Lung (tissue), 12 donors: ENCODE data around the gene MS4A4E. TPM values are rescaled to one million over a fixed set of nuclear protein-coding genes. Genes with fewer than 3 reads are reported as not detected.
"Not testable (repeated sequence)": the region's sequence is repeated elsewhere in the genome, so short reads cannot be mapped to it uniquely, and the experiment has no call there.

Source experiments
- ATAC-seq: fragments of 200-7000 bp; cut with Tn5 transposase; one replicate; pipeline ENCODE4 v1.9.1; 2020; ENCODE audit warnings: moderate number of reproducible peaks; ENCODE audit not compliant: insufficient read depth, low FRiP score
- DNase-seq, 3 donors: peaks; one replicate each; pipeline ENCODE4 v3.0.0-alpha.2; 2013 to 2017
- H3K27ac ChIP-seq, 2 donors: one replicate each; pipeline ENCODE4 v1.5.1; 2013; ENCODE audit warnings: mild to moderate bottlenecking in 2 of 2, moderate library complexity in 2 of 2, control low read depth in 1 of 2, inconsistent platforms in 1 of 2, low read depth in 1 of 2, low read length in 1 of 2
- H3K27me3 ChIP-seq, 3 donors: one replicate each; pipeline ENCODE4 v1.5.1; 2013; ENCODE audit warnings: low read length in 2 of 3; ENCODE audit not compliant: control insufficient read depth in 3 of 3, insufficient read depth in 3 of 3
- H3K36me3 ChIP-seq, 4 donors: one replicate each; pipeline ENCODE4 v1.5.1; 2013; ENCODE audit warnings: low read length in 4 of 4, mild to moderate bottlenecking in 1 of 4, moderate library complexity in 1 of 4; ENCODE audit not compliant: control insufficient read depth in 4 of 4, insufficient read depth in 4 of 4
- H3K4me1 ChIP-seq, 5 donors: one replicate each; pipeline ENCODE4 v1.5.1; 2013; ENCODE audit warnings: low read length in 5 of 5, mild to moderate bottlenecking in 2 of 5, moderate library complexity in 1 of 5; ENCODE audit not compliant: control insufficient read depth in 5 of 5, insufficient read depth in 5 of 5
- H3K4me3 ChIP-seq: one replicate; pipeline ENCODE4 v1.5.1; 2013; ENCODE audit warnings: mild to moderate bottlenecking, control low read depth, moderate library complexity
- H3K9ac ChIP-seq, 2 donors: one replicate each; pipeline ENCODE4 v1.5.1; 2013; ENCODE audit warnings: low read length in 2 of 2, control low read depth in 1 of 2; ENCODE audit not compliant: insufficient read depth in 1 of 2
- H3K9me3 ChIP-seq, 4 donors: one replicate each; pipeline ENCODE4 v1.5.1; 2013; ENCODE audit warnings: low read length in 3 of 4, mild to moderate bottlenecking in 1 of 4, moderate library complexity in 1 of 4; ENCODE audit not compliant: control insufficient read depth in 4 of 4, insufficient read depth in 3 of 4
- whole genome bisulfite sequencing, 2 donors: extraction: QIAGEN DNeasy Blood & Tissue Kit; methylation state at CpG; one replicate each; pipeline ENCODE4 v1.1.7; 2013; 5-methylcytosine and 5-hydroxymethylcytosine counted together
- polyA plus RNA-seq, 2 donors: library from polyadenylated mRNA; stranded (reverse); fragments of 200-250 nt; gene quantifications; one replicate each; pipeline ENCODE4 v1.2.1, GENCODE V29; 2013
- total RNA-seq, 2 donors: library from RNA; depleted of rRNA in 1 of 2; stranded (reverse); fragments of >200 nt in 1 of 2; gene quantifications; one replicate each; pipeline ENCODE4 v1.2.1, GENCODE V29; 2014 to 2021
- TF ChIP-seq, protein P1 (sequence below): IDR thresholded peaks from 2 replicates; pipeline ENCODE4 v1.5.1; 2012; ENCODE audit warnings: mild to moderate bottlenecking; ENCODE audit errors: control extremely low read depth, extremely low read depth
- donor health status: control.
- donor health status: control.
- donor health status: Bipolar disorder and iron deficiency.
- donor health status: healthy.
- donor health status: DM: yes; HTN: yes; CAD: no.

MS4A4E gene
- total and polyA plus RNA-seq, 4 donors = 0.33 to 3.9 (median 1.3) TPM

DNA sequence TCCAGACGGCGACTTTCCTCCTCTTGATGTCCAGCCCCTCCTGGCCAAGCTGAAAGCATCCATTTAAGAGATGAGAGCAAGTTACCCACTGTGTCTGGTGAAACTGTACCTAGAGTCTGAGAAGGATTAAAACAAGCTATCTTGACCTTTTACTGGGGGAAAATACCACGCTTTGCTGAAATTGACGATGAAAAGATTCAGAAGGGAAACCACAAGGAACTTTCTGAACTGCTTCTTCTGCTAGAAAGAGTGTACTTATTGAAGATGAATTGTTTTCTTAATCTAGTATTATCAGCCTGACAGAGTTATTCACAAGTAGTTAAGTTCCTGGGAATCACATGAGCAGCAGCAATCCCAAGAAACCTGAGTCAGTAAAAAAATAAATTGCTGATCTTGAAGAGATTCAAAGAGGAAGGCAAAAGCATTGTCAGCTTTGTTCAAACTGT is 47.0 kb downstream of the MS4A4E start:
- H3K4me1 ChIP-seq = no peaks in the 10 kb centered on the region
- H3K36me3 ChIP-seq = no peaks in the 10 kb centered on the region
- TF ChIP-seq, protein P1, sequence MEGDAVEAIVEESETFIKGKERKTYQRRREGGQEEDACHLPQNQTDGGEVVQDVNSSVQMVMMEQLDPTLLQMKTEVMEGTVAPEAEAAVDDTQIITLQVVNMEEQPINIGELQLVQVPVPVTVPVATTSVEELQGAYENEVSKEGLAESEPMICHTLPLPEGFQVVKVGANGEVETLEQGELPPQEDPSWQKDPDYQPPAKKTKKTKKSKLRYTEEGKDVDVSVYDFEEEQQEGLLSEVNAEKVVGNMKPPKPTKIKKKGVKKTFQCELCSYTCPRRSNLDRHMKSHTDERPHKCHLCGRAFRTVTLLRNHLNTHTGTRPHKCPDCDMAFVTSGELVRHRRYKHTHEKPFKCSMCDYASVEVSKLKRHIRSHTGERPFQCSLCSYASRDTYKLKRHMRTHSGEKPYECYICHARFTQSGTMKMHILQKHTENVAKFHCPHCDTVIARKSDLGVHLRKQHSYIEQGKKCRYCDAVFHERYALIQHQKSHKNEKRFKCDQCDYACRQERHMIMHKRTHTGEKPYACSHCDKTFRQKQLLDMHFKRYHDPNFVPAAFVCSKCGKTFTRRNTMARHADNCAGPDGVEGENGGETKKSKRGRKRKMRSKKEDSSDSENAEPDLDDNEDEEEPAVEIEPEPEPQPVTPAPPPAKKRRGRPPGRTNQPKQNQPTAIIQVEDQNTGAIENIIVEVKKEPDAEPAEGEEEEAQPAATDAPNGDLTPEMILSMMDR = no peak
- ATAC-seq = no peak
- no peak overlapping the region for H3K4me3 ChIP-seq
- H3K9ac ChIP-seq = no peak overlapping the region
- DNase-seq = no peak
- 66 to 68% methylated on average over 4 of the region's 4 CpGs for WGBS, 2 donors
- no peaks in the 10 kb centered on the region for H3K27me3 ChIP-seq
- H3K9me3 ChIP-seq = no peaks in the 10 kb centered on the region
- H3K27ac ChIP-seq = no peak overlapping the region

- H3K4me3 ChIP-seq = no peak overlapping the region
- H3K27me3 ChIP-seq = no peaks in the 10 kb centered on the region
- no peak for DNase-seq
- peaks cover 0 to 3% (median 0%) of the 10 kb centered on the region in 4 donors for H3K9me3 ChIP-seq
- no peak for ATAC-seq
- 57 to 66% methylated on average over 3 of the region's 3 CpGs for WGBS, 2 donors
- TF ChIP-seq, protein P1 = no peak
- no peak overlapping the region for H3K27ac ChIP-seq
- no peak overlapping the region for H3K9ac ChIP-seq
- H3K4me1 ChIP-seq = no peaks in the 10 kb centered on the region
- no peaks in the 10 kb centered on the region for H3K36me3 ChIP-seq
Observed at GRCh38 chr11:60194511-60194910, 48.4 kb downstream of the MS4A4E start.

GRCh38 chr11:60193687-60194433 is 49.1 kb downstream of the MS4A4E start:
- peak in 1 of 3 donors; percentile 9 for DNase-seq
- H3K4me3 ChIP-seq = no peak overlapping the region
- 6 to 16% methylated on average over 1 of the region's 1 CpG for WGBS, 2 donors
- TF ChIP-seq, protein P1 = peak; percentile 57
- H3K9ac ChIP-seq = no peak overlapping the region
- no peaks in the 10 kb centered on the region for H3K4me1 ChIP-seq
- no peaks in the 10 kb centered on the region for H3K27me3 ChIP-seq
- H3K27ac ChIP-seq = no peak overlapping the region
- ATAC-seq = peak; percentile 77
- peaks cover 0 to 3% (median 0%) of the 10 kb centered on the region in 4 donors for H3K9me3 ChIP-seq
- H3K36me3 ChIP-seq = no peaks in the 10 kb centered on the region

DNA sequence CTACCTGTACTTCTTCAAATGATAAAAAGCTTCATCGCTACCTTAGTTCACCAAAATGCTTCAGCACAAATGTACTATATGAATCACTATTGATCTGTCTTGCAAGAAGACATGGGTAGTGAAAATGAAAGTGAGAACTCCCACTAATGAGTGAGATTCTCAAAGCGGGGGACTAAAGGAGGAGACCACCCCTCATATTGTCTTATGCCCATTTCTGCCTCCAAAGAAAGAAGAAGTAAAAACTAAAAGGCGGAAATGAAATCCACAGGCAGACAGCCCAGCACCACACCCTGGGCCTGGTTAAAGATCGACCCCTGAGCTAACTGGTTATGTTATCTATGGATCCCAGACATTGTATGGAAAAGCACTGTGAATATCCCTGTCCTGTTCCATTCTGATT is 50.4 kb downstream of the MS4A4E start:
- not testable (repeated sequence) for H3K36me3 ChIP-seq, H3K9ac ChIP-seq, ATAC-seq, H3K27ac ChIP-seq, DNase-seq, H3K9me3 ChIP-seq, H3K4me3 ChIP-seq, H3K27me3 ChIP-seq, H3K4me1 ChIP-seq
- WGBS, 2 donors = 85 to 86% methylated on average over 4 of the region's 4 CpGs

DNA sequence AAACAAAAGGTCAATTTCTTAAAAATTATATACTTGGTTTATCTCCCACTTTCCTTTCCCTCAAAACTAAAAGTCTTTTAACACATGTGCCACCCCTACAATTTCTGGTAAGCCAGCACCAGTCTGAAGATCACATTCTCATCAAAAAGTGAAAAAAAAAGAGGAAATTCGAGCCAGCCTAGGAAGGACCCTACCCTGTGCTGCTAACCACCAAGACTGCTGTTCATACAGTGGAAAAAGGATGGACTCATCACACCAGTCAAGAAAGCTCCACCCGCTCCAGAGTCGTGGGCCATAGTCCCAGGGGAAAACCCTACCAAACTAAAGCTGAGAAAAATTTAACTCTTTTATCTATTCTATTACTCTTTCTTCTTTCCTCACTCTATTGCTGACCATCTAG is 54.5 kb downstream of the MS4A4E start:
- WGBS, 2 donors = 24 to 44% methylated on average over 3 of the region's 3 CpGs
- not testable (repeated sequence) for H3K9ac ChIP-seq, DNase-seq, H3K4me1 ChIP-seq, H3K4me3 ChIP-seq, ATAC-seq, H3K27me3 ChIP-seq, H3K9me3 ChIP-seq, H3K27ac ChIP-seq, H3K36me3 ChIP-seq

DNA sequence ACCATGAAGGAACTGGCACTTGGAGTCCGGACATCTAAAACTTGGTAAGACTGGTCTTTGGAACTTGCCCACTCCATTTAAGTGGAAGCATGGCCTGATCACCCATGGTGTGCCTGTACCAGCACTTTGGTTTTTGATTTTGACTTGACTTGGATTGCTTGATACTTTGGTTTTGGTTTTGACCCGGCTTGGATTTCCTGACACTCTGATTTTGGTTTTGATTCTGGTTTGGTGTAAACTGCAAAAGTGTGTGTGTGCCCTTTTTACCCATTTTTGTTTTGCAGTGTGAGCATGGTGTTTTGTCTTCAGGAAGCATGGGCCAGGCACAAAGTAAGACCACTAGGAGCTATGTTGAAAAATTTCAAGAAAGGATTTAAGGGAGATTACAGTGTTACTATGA is 56.8 kb downstream of the MS4A4E start:
- H3K9ac ChIP-seq, H3K9me3 ChIP-seq, H3K27ac ChIP-seq, H3K4me3 ChIP-seq, H3K36me3 ChIP-seq, ATAC-seq, DNase-seq, H3K27me3 ChIP-seq, H3K4me1 ChIP-seq: not testable (repeated sequence)
- WGBS, 2 donors = 80 to 82% methylated on average over 2 of the region's 2 CpGs
